C4-2B (cell line): ENCODE measurements around the gene GPR33.

ENCODE experiments used
- ZFX ChIP-seq: fragments of 450-650 bp; IDR thresholded peaks from 2 replicates; pipeline ENCODE4 v1.6.1; 2017
- TF ChIP-seq, protein P1 (sequence below): fragments of 450-650 bp; conservative IDR thresholded peaks from 2 replicates; pipeline ENCODE4 v1.5.1; 2017; ENCODE audit warnings: mild to moderate bottlenecking

DNA sequence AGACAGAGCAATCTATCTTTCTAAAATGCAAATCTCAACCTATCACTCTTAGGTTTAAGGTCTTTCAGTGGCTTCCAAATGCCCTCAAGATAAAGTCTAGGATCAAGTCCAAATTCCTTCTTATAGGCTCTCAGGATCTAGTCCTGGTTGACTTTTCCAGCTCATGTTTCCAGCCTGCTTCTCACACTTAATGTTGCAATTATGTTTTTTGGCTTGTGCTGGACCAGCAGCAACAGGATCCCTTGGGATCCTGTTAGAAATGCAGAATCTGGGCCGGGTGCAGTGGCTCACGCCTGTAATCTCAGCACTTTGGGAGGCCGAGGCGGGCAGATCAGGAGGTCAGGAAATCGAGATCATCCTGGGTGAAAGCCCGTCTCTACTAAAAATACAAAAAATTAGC is 10.6 kb downstream of the GPR33 start:
- TF ChIP-seq, protein P1, sequence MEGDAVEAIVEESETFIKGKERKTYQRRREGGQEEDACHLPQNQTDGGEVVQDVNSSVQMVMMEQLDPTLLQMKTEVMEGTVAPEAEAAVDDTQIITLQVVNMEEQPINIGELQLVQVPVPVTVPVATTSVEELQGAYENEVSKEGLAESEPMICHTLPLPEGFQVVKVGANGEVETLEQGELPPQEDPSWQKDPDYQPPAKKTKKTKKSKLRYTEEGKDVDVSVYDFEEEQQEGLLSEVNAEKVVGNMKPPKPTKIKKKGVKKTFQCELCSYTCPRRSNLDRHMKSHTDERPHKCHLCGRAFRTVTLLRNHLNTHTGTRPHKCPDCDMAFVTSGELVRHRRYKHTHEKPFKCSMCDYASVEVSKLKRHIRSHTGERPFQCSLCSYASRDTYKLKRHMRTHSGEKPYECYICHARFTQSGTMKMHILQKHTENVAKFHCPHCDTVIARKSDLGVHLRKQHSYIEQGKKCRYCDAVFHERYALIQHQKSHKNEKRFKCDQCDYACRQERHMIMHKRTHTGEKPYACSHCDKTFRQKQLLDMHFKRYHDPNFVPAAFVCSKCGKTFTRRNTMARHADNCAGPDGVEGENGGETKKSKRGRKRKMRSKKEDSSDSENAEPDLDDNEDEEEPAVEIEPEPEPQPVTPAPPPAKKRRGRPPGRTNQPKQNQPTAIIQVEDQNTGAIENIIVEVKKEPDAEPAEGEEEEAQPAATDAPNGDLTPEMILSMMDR: no peak
- TF ChIP-seq ZFX: no peak
